Fibroblast of lung (primary cell): ENCODE measurements around the gene IBSP. TPM values are rescaled to one million over a fixed set of nuclear protein-coding genes. Genes with fewer than 3 reads are reported as not detected.

Source experiments
- DNase-seq, 2 donors: peaks; one replicate each; pipeline versions ENCODE4 v3.0.0 to v3.0.0-alpha.2; 2010; ENCODE audit warnings: low read depth in 2 of 2
- H2AFZ ChIP-seq: 2 replicates; pipeline ENCODE4 v1.5.1; 2012; ENCODE audit warnings: low read length, control low read depth, inconsistent platforms
- H3K27ac ChIP-seq: 2 replicates; pipeline ENCODE4 v1.5.1; 2011; ENCODE audit warnings: low read length, control low read depth; ENCODE audit not compliant: insufficient read depth
- H3K27me3 ChIP-seq: 2 replicates; pipeline ENCODE4 v1.5.1; 2011; ENCODE audit warnings: mild to moderate bottlenecking, low read length; ENCODE audit not compliant: control insufficient read depth, insufficient read depth
- H3K36me3 ChIP-seq: 2 replicates; pipeline ENCODE4 v1.5.1; 2011; ENCODE audit warnings: low read length; ENCODE audit not compliant: control insufficient read depth, insufficient read depth
- H3K4me1 ChIP-seq: 2 replicates; pipeline ENCODE4 v1.5.1; 2011; ENCODE audit warnings: low read length; ENCODE audit not compliant: control insufficient read depth, insufficient read depth; ENCODE audit errors: extremely low read depth
- H3K4me2 ChIP-seq: 2 replicates; pipeline ENCODE4 v1.5.1; 2011; ENCODE audit warnings: low read length, control low read depth; ENCODE audit not compliant: insufficient read depth; ENCODE audit errors: extremely low read depth
- H3K4me3 ChIP-seq, 4 experiments: fragments of 200-600 bp in 1 of 4; sonication (generic) in 1 of 4; replicated peaks in 1 of 4; 2 replicates each; pipeline ENCODE4 v1.5.1; 2011 to 2016; ENCODE audit warnings: low read length in 4 of 4, low read depth in 3 of 4, mild to moderate bottlenecking in 3 of 4, control low read depth in 2 of 4, inconsistent platforms in 1 of 4, mixed read lengths in 1 of 4; ENCODE audit not compliant: insufficient read depth in 1 of 4; ENCODE audit errors: control extremely low read depth in 1 of 4
- H3K79me2 ChIP-seq: 2 replicates; pipeline ENCODE4 v1.5.1; 2012; ENCODE audit warnings: mild to moderate bottlenecking, low read length, inconsistent platforms; ENCODE audit not compliant: control insufficient read depth, insufficient read depth
- H3K9ac ChIP-seq: 2 replicates; pipeline ENCODE4 v1.5.1; 2011; ENCODE audit warnings: mild to moderate bottlenecking, low read length, control low read depth; ENCODE audit not compliant: insufficient read depth
- H3K9me3 ChIP-seq: 2 replicates; pipeline ENCODE4 v1.5.1; 2012; ENCODE audit warnings: low read depth, low read length; ENCODE audit not compliant: control insufficient read depth, insufficient read depth
- H4K20me1 ChIP-seq: 2 replicates; pipeline ENCODE4 v1.5.1; 2011; ENCODE audit warnings: low read length; ENCODE audit not compliant: control insufficient read depth, insufficient read depth; ENCODE audit errors: extremely low read depth
- EZH2 ChIP-seq: IDR thresholded peaks from 2 replicates; pipeline ENCODE4 v1.5.1; 2012; ENCODE audit warnings: low read length, control low read depth, mild to moderate bottlenecking; ENCODE audit errors: missing control alignments
- polyA minus RNA-seq: library from RNA; depleted of rRNA, polyadenylated mRNA; stranded (reverse); fragments of >200 nt; gene quantifications from 2 replicates; pipeline ENCODE4 v1.2.3, GENCODE V29; 2011; ENCODE audit warnings: low replicate concordance
- polyA plus RNA-seq, 2 donors: library from polyadenylated mRNA; depleted of rRNA in 1 of 2; stranded (reverse) in 1 of 2; unstranded in 1 of 2; fragments of >200 nt; gene quantifications; 2 replicates each; pipeline ENCODE4 v1.2.1, GENCODE V29; 2011 to 2012; ENCODE audit warnings: missing spikeins in 1 of 2
- total RNA-seq: library from RNA; depleted of rRNA; stranded (reverse); fragments of >200 nt; gene quantifications from 2 replicates; pipeline ENCODE4 v1.2.1, GENCODE V29; 2014
- TF ChIP-seq, protein P1 (sequence below), 2 donors: IDR thresholded peaks in 1 of 2; conservative IDR thresholded peaks in 1 of 2; 1 replicate in 1 of 2; 2 replicates in 1 of 2; pipeline ENCODE4 v1.5.1; 2011 to 2012; ENCODE audit warnings: low read length in 2 of 2, control low read depth in 1 of 2, inconsistent platforms in 1 of 2, low read depth in 1 of 2, mild to moderate bottlenecking in 1 of 2

Gene IBSP, protein sequence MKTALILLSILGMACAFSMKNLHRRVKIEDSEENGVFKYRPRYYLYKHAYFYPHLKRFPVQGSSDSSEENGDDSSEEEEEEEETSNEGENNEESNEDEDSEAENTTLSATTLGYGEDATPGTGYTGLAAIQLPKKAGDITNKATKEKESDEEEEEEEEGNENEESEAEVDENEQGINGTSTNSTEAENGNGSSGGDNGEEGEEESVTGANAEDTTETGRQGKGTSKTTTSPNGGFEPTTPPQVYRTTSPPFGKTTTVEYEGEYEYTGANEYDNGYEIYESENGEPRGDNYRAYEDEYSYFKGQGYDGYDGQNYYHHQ
- total RNA-seq (not detected in 2 replicates), polyA plus RNA-seq (not detected in 2 replicates), polyA minus RNA-seq (not detected in 2 replicates)
- not detected in 2 replicates for polyA plus RNA-seq (2012)

DNA sequence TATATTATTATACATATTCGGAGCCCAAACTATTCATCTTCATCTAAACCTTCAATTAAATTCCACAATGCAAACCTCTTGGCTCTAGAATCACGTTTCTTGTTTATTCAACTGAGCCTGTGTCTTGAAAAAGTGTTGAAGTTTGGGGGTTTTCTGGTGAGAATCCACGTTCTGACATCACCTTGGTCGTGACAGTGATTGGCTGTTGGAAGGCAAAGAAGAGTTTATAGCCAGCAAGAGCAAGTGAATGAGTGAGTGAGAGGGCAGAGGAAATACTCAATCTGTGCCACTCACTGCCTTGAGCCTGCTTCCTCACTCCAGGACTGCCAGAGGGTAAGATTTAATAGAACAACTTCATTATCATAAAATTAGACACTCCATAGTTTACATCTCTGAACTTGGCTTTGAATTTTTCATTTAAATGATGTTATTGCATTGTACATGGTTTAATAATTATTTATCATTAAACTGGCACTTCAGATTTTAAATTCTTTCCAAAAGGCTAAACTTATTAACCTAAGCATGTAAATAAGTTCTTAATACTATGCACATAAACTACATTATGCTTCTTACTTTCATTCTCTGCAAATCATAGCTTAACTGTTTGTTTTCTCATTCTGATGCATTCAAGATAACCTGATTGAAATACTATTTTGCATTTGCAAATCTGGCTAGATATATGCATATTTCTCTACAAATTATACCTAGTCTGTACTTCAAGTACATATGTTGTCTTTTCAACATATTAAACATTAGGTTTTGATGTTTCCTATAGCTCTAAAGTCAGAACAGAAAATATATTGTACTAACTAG lies at the start of gene IBSP:
Gene IBSP, plus strand, starts transcription at position 254 of the 813 bp plus-strand sequence. CDS start 2,808 bp downstream, outside the sequence.
- Histone ChIP-seq H4K20me1 (no peaks in the 10 kb centered on the region), H3K4me3 (no peak within 1 kb of the TSS), H3K27ac (no peak within 1 kb of the TSS), H3K36me3 (no peaks in the 10 kb centered on the region), H3K9ac (no peak within 1 kb of the TSS), H3K79me2 (no peaks in the 10 kb centered on the region), H3K4me2 (no peak within 1 kb of the TSS), H3K4me1 (no peaks in the 10 kb centered on the region), H3K27me3 (no peaks in the 10 kb centered on the region), H2AFZ (peak within 1 kb of the TSS; percentile 5), H3K9me3 (no peaks in the 10 kb centered on the region)
- no peak for DNase-seq
- TF ChIP-seq, protein P1, sequence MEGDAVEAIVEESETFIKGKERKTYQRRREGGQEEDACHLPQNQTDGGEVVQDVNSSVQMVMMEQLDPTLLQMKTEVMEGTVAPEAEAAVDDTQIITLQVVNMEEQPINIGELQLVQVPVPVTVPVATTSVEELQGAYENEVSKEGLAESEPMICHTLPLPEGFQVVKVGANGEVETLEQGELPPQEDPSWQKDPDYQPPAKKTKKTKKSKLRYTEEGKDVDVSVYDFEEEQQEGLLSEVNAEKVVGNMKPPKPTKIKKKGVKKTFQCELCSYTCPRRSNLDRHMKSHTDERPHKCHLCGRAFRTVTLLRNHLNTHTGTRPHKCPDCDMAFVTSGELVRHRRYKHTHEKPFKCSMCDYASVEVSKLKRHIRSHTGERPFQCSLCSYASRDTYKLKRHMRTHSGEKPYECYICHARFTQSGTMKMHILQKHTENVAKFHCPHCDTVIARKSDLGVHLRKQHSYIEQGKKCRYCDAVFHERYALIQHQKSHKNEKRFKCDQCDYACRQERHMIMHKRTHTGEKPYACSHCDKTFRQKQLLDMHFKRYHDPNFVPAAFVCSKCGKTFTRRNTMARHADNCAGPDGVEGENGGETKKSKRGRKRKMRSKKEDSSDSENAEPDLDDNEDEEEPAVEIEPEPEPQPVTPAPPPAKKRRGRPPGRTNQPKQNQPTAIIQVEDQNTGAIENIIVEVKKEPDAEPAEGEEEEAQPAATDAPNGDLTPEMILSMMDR (conservative IDR thresholded peaks at IDR 0.05 in 1 of 2, IDR thresholded peaks at IDR 0.05 in 1 of 2; ENCODE audit: low read depth in 1 of 2, low read length in 2 of 2), result no peak
- no peak for TF ChIP-seq EZH2

DNA sequence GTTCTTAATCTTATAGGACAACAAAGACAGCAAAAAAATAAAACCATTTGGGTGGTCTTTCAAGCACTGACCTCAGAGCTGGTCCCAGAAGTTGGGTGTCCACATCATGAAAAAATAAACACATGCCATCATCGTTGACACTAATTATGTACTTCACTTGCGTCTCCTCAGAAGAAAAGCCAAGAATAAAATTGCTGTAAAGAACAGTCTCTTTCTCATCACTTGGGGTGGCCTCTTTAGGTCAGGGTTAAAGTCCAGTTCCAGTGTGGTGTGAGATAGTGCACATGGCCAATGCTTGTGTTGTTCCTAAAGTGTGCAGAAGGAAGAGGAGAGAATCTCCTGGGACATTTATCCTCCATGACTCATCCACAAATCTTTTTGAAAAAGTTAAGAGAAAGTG lies 49.5 kb upstream of the IBSP start:
- Histone ChIP-seq H3K4me1 (no peaks in the 10 kb centered on the region), H3K9me3 (no peaks in the 10 kb centered on the region), H3K4me2 (no peak overlapping the region), H3K27me3 (no peaks in the 10 kb centered on the region), H3K9ac (no peak overlapping the region), H3K36me3 (no peaks in the 10 kb centered on the region), H3K27ac (no peak overlapping the region), H2AFZ (no peak overlapping the region), H4K20me1 (no peaks in the 10 kb centered on the region), H3K4me3 (no peak overlapping the region), H3K79me2 (no peaks in the 10 kb centered on the region)
- TF ChIP-seq EZH2, result no peak
- TF ChIP-seq, protein P1 (conservative IDR thresholded peaks at IDR 0.05 in 1 of 2, IDR thresholded peaks at IDR 0.05 in 1 of 2; ENCODE audit: low read depth in 1 of 2, low read length in 2 of 2), result no peak
- peak in 1 of 2 donors; percentile 7 for DNase-seq

DNA sequence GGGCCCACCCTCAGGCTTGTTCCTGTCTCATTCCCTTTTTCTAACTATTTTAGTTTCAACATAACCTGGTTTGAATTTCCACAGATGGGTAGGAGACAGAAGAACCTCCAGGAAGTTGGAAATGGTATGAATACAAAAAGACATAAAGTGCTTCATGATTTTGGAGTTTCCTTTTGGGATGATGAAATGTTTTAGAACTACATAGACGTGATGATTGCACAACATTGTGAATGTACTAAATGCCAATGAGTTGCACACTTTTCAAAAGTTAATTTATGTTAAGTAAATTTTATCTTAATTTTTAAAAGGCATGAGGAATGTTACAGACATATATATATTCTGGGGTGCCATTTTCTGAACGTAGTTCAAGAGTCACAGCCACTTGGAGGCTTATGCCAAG lies 41.1 kb upstream of the IBSP start:
- H3K79me2 ChIP-seq, result no peaks in the 10 kb centered on the region
- peak in 1 of 2 donors; percentile 14 for DNase-seq
- H3K4me3 ChIP-seq, result no peak overlapping the region
- no peaks in the 10 kb centered on the region for H3K27me3 ChIP-seq
- no peaks in the 10 kb centered on the region for H3K9me3 ChIP-seq
- H3K36me3 ChIP-seq, result no peaks in the 10 kb centered on the region
- no peak overlapping the region for H3K4me2 ChIP-seq
- no peak overlapping the region for H3K27ac ChIP-seq
- H2AFZ ChIP-seq, result no peak overlapping the region
- H4K20me1 ChIP-seq, result no peaks in the 10 kb centered on the region
- H3K4me1 ChIP-seq, result no peaks in the 10 kb centered on the region
- TF ChIP-seq EZH2, result no peak
- no peak overlapping the region for H3K9ac ChIP-seq
